A549 treated with AZD9567 at 1 μM for 4 hours (cell line): Measurements from ENCODE around the gene ATP6V1G2. TPM values are rescaled to one million over a fixed set of nuclear protein-coding genes. Genes with fewer than 3 reads are reported as not detected.

Experiments
- total RNA-seq: library from RNA; stranded (reverse); fragments of 200-300 nt; extraction: Qiagen RNA extraction; gene quantifications from 5 replicates; pipeline ENCODE4 v1.2.3, GENCODE V29; 2022; ENCODE audit not compliant: insufficient read depth

Gene ATP6V1G2
- 0.43 to 0.72 TPM (median 0.55 TPM) in 4 of 5 replicates, not detected in the other for total RNA-seq

DNA sequence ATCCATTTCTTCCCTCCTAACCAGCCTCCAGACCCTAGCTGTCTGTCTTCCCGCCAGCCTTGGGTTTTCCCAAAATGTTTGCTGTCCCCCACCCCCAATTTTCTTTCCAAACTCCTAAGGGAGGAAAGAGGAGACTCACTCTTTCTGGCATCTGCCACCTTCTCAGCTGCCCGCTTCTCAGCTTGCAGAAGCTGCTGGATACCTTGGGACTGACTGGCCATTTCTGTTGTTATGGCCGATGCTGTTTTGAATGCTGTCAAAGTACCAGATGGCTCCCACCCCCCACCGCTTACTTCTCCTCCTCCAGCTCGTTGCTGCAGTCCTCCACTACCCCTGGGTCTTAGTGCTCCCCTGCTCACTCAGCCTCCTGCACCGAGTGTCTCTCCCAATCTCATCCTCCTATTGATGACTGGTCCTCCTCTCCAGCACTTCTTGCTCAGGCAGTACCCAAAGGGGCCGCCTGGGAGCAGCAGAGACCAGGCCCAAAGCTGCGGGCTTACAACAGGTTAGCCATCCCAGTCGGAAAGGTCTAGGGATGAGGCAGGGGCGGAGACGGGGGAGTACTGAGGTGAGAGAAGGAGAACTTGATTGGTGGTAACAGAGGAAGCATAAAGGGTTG lies at the start of gene ATP6V1G2:
TSS of gene ATP6V1G2 (minus strand) at position 270 of the 619 bp plus-strand sequence. CDS start at position 221, 49 bp downstream.

DNA sequence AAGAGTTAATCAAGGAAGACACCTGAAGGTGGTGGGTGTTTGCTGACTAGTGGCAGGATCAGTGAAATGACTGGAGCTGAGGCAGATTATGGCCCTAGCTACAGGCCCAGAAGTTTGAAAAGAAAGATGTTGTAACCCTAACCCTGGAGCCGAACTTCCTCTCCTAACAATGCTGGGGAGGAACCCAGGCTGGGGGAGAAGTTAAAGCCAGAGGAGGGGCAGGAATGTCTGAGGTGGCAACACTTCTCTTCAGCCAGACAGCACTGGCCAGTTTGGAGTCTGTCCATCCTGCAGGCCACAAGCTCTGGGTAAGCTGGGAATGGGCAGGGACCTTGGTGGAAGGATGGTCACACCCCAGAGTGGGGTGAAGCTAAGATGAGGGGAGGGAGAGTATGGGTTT lies 39.6 kb upstream of the ATP6V1G2 start, which contains the start of gene LST1:
TSS of gene LST1 (plus strand) at position 270 of the 400 bp plus-strand sequence. CDS start 1,023 bp downstream, outside the sequence.

DNA sequence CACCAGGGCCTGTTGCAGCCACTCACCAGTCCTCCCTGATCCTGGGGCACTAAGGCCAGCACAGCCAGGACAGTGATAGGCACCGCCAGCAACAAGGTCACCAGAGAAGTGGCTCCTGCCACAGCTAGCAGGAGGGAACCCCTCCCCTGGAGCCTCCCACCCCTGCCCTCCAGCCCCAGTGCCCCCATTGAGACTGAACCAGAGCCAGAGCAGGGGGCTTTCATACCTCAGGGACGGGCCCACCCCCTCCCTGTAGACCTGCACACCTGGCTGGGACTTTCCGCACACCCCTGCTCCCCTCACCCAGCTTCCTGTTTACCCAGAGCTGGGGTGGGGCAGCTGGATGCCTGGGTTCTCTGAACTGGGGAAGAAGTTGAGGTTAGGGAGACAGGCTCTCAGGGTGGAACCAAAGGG lies 35.8 kb upstream of the ATP6V1G2 start, which contains the start of gene LTB:
TSS of gene LTB (minus strand) at position 195 of the 414 bp plus-strand sequence. CDS start at position 188, 7 bp downstream.

DNA sequence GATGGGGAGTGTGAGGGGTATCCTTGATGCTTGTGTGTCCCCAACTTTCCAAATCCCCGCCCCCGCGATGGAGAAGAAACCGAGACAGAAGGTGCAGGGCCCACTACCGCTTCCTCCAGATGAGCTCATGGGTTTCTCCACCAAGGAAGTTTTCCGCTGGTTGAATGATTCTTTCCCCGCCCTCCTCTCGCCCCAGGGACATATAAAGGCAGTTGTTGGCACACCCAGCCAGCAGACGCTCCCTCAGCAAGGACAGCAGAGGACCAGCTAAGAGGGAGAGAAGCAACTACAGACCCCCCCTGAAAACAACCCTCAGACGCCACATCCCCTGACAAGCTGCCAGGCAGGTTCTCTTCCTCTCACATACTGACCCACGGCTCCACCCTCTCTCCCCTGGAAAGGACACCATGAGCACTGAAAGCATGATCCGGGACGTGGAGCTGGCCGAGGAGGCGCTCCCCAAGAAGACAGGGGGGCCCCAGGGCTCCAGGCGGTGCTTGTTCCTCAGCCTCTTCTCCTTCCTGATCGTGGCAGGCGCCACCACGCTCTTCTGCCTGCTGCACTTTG lies 29.0 kb upstream of the ATP6V1G2 start, which contains the start of gene TNF:
TSS of gene TNF (plus strand) at position 231 of the 567 bp plus-strand sequence. CDS start at position 408, 177 bp downstream.

DNA sequence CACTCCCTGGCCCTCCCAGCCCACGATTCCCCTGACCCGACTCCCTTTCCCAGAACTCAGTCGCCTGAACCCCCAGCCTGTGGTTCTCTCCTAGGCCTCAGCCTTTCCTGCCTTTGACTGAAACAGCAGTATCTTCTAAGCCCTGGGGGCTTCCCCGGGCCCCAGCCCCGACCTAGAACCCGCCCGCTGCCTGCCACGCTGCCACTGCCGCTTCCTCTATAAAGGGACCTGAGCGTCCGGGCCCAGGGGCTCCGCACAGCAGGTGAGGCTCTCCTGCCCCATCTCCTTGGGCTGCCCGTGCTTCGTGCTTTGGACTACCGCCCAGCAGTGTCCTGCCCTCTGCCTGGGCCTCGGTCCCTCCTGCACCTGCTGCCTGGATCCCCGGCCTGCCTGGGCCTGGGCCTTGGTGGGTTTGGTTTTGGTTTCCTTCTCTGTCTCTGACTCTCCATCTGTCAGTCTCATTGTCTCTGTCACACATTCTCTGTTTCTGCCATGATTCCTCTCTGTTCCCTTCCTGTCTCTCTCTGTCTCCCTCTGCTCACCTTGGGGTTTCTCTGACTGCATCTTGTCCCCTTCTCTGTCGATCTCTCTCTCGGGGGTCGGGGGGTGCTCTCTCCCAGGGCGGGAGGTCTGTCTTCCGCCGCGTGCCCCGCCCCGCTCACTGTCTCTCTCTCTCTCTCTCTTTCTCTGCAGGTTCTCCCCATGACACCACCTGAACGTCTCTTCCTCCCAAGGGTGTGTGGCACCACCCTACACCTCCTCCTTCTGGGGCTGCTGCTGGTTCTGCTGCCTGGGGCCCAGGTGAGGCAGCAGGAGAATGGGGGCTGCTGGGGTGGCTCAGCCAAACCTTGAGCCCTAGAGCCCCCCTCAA lies 25.9 kb upstream of the ATP6V1G2 start, which contains the start of gene LTA:
TSS of gene LTA (plus strand) at position 249 of the 871 bp plus-strand sequence. CDS start at position 703, 454 bp downstream.

DNA sequence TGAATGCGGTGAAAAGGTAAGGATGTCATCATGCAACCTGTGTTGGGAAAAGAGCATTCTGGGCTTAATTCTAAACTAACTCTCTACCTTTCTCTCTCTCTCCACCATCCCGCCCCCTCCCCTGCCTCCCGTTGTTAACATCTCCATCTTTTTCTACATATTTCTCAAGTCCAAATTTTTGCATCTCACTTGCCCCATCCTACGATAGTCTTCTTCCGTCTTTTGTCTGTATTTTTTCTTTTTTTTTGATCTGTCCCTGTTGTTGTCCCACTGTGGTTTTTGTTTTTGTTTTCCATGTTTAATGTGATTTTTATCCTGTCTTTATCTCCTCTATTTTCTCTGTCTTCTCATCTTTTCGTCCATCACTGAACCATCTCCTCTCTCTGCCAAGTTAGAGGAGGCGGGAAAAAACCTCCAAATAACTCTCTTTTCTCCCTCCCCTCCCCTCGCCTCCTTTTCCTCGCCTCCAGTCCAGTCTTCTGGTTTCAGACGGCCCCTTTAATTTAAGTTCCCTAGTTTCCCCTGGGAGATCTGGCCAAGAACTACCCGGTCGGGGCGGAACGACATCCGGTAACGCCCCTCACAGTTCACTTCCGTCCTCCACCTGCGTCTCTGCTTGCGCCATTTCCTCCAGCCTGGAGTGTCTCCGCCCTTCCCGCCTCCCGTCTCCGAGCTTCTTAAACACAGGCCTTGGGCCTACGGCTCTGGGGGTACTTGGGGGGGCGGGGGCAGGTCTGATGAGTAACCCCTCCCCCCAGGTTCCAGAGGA lies 734 bp upstream of the ATP6V1G2 start, which contains the start of gene NFKBIL1:
TSS of gene NFKBIL1 (plus strand) at position 651 of the 769 bp plus-strand sequence. CDS start at position 738, 87 bp downstream.

DNA sequence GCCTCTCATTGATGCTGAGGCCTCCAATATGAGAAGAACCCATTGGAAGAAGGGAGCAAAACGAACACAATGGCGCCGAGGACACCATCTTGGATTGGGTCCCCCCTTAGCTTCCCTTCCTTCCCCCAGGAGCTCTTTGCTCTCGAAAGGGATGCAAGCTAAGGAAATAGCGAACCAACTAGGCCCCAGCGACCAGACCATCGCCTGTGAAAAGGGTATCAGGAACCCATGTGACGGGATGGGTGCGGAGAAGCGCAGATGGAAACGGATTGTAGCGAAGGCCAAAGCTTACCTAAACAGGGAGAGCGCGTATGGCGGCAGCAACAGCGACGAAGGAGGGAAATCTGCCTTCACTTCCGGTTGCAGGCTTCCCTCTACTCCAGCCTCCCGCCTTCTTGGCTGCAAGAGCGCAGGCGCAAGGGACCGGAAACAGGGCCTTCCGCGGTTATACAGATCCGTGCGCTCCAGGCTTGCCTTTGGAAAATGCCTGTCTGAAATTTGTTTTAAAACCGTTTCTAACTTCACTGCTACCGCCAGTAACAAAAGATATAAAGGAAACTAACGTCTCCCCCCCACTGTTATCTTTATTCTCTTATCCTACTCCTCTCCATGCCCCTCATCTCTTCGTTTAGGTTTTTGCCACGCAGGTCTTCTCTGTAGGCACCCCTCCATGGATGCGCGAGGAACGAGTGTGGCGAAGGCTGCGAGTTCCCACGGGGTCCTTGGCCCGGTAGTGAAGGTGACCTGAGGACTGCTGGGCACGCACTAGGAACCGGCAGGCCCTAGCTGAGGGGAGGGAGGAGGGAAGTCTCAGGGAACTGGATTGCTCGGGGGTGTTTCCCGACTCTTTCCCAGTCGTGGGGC lies 4.5 kb downstream of the ATP6V1G2 start, which contains the start of gene DDX39B:
TSS of gene DDX39B (minus strand) at position 346 of the 864 bp plus-strand sequence. CDS start 1,471 bp downstream, outside the sequence.

DNA sequence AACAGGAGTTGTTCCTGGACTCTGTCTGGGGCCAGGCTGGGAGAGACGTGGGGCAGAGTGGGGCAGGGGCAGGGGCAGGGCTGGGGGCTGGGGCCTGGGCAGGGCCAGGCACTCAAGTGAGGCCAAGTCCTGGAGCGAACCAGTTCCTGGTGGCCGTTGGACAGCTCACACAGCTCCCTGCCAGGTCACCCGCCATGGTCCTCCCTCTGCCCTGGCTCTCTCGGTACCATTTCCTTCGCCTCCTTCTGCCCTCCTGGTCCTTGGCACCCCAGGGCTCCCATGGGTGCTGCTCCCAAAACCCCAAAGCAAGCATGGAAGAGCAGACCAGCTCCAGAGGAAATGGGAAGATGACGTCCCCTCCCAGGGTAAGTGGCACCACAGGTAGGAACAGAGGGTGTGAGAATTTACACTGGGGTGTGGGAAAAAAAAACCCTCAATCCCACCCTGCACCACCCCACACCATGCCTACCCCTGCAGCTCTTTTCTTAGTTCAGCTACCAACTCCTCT lies 17.5 kb downstream of the ATP6V1G2 start, which contains the start of gene MCCD1:
TSS of gene MCCD1 (plus strand) at position 142 of the 508 bp plus-strand sequence. CDS start at position 195, 53 bp downstream.

DNA sequence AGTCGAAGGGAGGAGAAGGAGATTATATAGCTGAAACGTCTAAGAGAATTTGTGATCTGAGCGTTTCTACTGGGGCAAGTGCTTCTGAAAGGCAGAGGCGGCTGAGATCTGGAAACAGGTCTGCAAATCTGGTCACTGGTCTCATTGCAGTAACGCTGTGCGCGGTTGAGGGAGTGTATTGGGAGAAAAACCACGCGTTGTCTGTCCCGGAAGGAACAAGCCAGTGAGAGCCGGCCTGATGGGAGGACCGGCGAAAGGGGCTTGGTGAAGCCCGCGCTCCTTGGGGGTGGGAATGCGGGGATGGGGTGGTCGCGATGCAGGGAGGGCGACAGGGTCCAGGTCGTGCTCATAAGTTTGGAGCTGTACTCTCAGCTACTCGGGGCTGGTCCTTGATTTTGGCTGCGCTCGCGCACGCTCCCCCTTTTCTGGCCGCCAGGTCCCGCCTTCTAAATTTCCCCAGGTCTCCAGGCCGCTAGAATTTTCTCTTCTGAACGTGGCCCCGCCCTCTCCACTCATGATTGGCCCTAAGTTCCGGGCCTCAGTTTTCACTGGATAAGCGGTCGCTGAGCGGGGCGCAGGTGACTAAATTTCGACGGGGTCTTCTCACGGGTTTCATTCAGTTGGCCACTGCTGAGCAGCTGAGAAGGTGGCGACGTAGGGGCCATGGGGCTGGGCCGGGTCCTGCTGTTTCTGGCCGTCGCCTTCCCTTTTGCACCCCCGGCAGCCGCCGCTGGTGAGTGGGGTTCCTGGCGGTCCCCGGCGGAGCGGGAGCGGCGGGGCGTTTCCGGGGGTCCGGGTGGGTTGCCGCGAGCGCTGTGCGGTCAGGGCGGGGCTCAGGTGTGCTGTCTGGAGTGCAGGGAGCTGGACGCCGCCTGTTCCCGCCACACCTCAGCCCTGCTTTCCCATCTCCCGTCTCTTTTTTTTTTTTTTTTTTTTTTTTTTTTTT lies 48.6 kb downstream of the ATP6V1G2 start, which contains the start of gene MICB:
TSS of gene MICB (plus strand) at position 615 of the 946 bp plus-strand sequence. CDS start at position 664, 49 bp downstream.

Other genes with a start within 250 kb of the ATP6V1G2 start
- gene HLA-B, start 189.4 kb downstream of the ATP6V1G2 start, total RNA-seq, result 26.6 to 30.8 TPM (median 28.4 TPM) in 5 replicates
- gene MICA, start 143.0 kb downstream of the ATP6V1G2 start, total RNA-seq, result 30.4 to 38.8 TPM (median 31.3 TPM) in 5 replicates
- gene MICB, start 48.5 kb downstream of the ATP6V1G2 start, total RNA-seq, result 6.3 to 10.0 TPM (median 7.2 TPM) in 5 replicates
- not detected in 5 replicates for gene MCCD1, start 17.6 kb downstream of the ATP6V1G2 start, total RNA-seq
- 335 to 403 TPM (median 384 TPM) in 5 replicates for gene DDX39B, start 4.6 kb downstream of the ATP6V1G2 start, total RNA-seq
- 10.5 to 15.8 TPM (median 11.3 TPM) in 5 replicates for gene NFKBIL1, start 1.0 kb upstream of the ATP6V1G2 start, total RNA-seq
- 0.07 to 0.21 TPM (median 0.08 TPM) in 3 of 5 replicates, not detected in the others for gene LTA, start 25.7 kb upstream of the ATP6V1G2 start, total RNA-seq
- 0.09 to 0.10 TPM (median 0.10 TPM) in 3 of 5 replicates, not detected in the others for gene TNF, start 29.0 kb upstream of the ATP6V1G2 start, total RNA-seq
- 0.28 to 0.37 TPM (median 0.33 TPM) in 4 of 5 replicates, not detected in the other for gene LTB, start 35.8 kb upstream of the ATP6V1G2 start, total RNA-seq
- 0.36 to 0.58 TPM (median 0.39 TPM) in 3 of 5 replicates, not detected in the others for gene LST1, start 39.7 kb upstream of the ATP6V1G2 start, total RNA-seq
- gene NCR3, start 46.4 kb upstream of the ATP6V1G2 start, total RNA-seq, result not detected in 5 replicates
- not detected in 5 replicates for gene AIF1, start 68.6 kb upstream of the ATP6V1G2 start, total RNA-seq
- gene PRRC2A, start 74.1 kb upstream of the ATP6V1G2 start, total RNA-seq, result 51.3 to 92.7 TPM (median 87.1 TPM) in 5 replicates
- gene BAG6, start 106.1 kb upstream of the ATP6V1G2 start, total RNA-seq, result 106 to 149 TPM (median 137 TPM) in 5 replicates
- 3.0 to 6.4 TPM (median 3.4 TPM) in 5 replicates for gene APOM, start 109.3 kb upstream of the ATP6V1G2 start, total RNA-seq
- 11.3 to 12.5 TPM (median 11.8 TPM) in 5 replicates for gene C6orf47, start 114.2 kb upstream of the ATP6V1G2 start, total RNA-seq
- 8.7 to 11.6 TPM (median 10.2 TPM) in 5 replicates for gene GPANK1, start 118.4 kb upstream of the ATP6V1G2 start, total RNA-seq
- gene CSNK2B, start 119.5 kb upstream of the ATP6V1G2 start, total RNA-seq, result 167 to 183 TPM (median 175 TPM) in 5 replicates
- gene LY6G5B, start 123.4 kb upstream of the ATP6V1G2 start, total RNA-seq, result 4.5 to 5.2 TPM (median 5.0 TPM) in 4 of 5 replicates, not detected in the other
- gene LY6G5C, start 134.5 kb upstream of the ATP6V1G2 start, total RNA-seq, result 0.87 to 3.8 TPM (median 1.6 TPM) in 5 replicates
- gene ABHD16A, start 156.7 kb upstream of the ATP6V1G2 start, total RNA-seq, result 13.9 to 20.0 TPM (median 18.3 TPM) in 5 replicates
- not detected in 5 replicates for gene LY6G6F, start 160.3 kb upstream of the ATP6V1G2 start, total RNA-seq
- not detected in 5 replicates for gene LY6G6D, start 168.7 kb upstream of the ATP6V1G2 start, total RNA-seq
- gene LY6G6C, start 175.1 kb upstream of the ATP6V1G2 start, total RNA-seq, result 0.09 to 0.12 TPM (median 0.10 TPM) in 3 of 5 replicates, not detected in the others
- 0.07 TPM in 1 of 5 replicates, not detected in the others for gene MPIG6B, start 176.8 kb upstream of the ATP6V1G2 start, total RNA-seq
- gene DDAH2, start 182.7 kb upstream of the ATP6V1G2 start, total RNA-seq, result 18.1 to 32.1 TPM (median 29.3 TPM) in 5 replicates
- gene CLIC1, start 189.9 kb upstream of the ATP6V1G2 start, total RNA-seq, result 451 to 493 TPM (median 458 TPM) in 5 replicates
- 5.2 to 15.2 TPM (median 14.0 TPM) in 5 replicates for gene MSH5, start 193.4 kb upstream of the ATP6V1G2 start, total RNA-seq
- 3.0 to 4.6 TPM (median 3.9 TPM) in 4 of 5 replicates, not detected in the other for gene SAPCD1, start 216.0 kb upstream of the ATP6V1G2 start, total RNA-seq
- 1.6 to 4.5 TPM (median 1.8 TPM) in 5 replicates for gene VWA7, start 230.7 kb upstream of the ATP6V1G2 start, total RNA-seq
- 46.5 to 58.0 TPM (median 53.6 TPM) in 5 replicates for gene VARS1, start 249.1 kb upstream of the ATP6V1G2 start, total RNA-seq